Measurements from ENCODE around the gene MME.

The MME gene

GRCh38 chr3:155158346-155159037, 78.4 kb downstream of the MME start:
- DNase-seq (ENCODE audit: low read depth): no peak
- no peak for TF ChIP-seq CTCF (IDR thresholded peaks at IDR 0.05; ENCODE audit: low read depth, low read length, missing control alignments)
- no peak overlapping the region for H3K4me3 ChIP-seq (ENCODE audit: low read depth, low read length)

- no peak for TF ChIP-seq CTCF (IDR thresholded peaks at IDR 0.05; ENCODE audit: low read depth, low read length, missing control alignments)
- H3K4me3 ChIP-seq (ENCODE audit: low read depth, low read length): no peak overlapping the region
- DNase-seq (ENCODE audit: low read depth): no peak
These were observed 79.2 kb downstream of the MME start for GRCh38 chr3:155159301-155159700.

DNA sequence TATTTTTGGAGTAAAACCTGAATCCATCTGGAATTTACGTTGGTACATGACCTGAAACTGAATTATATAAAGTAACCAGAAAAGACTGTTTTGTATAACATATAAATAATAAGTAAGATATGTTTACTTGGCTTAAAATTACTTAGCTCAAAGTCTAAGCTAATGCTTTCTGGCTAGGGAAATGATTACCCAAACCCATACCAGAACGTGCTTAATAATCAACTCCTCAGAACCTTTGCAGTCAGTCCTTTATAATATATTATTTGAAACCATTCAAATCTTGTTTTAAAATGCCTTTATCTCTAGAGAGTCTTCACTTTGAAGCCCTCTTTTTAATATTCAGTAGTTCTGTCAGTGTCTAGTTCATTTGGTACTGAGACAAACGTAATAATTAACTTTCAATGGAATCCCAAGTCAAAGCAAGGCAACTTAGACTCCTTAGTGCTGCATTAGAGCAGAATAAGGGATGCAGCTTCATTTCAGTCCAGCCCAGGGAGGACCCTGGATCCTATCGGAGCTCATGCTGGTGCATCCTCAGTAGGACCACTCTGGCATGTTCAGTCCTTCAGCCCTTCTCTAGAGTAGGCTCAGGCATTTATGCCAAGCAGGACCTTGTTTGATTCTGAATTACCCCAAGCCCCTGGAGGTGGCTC, 81.6 kb downstream of the MME start:
- no peak for DNase-seq (ENCODE audit: low read depth)
- no peak for TF ChIP-seq CTCF (IDR thresholded peaks at IDR 0.05; ENCODE audit: low read depth, low read length, missing control alignments)
- no peak overlapping the region for H3K4me3 ChIP-seq (ENCODE audit: low read depth, low read length)

- no peak overlapping the region for H3K4me3 ChIP-seq (ENCODE audit: low read depth, low read length)
- TF ChIP-seq CTCF (IDR thresholded peaks at IDR 0.05; ENCODE audit: low read depth, low read length, missing control alignments): no peak
- DNase-seq (ENCODE audit: low read depth): no peak
These were observed 84.2 kb downstream of the MME start for GRCh38 chr3:155164306-155164705.

GRCh38 chr3:155166441-155166840, 86.3 kb downstream of the MME start:
- no peak for TF ChIP-seq CTCF (IDR thresholded peaks at IDR 0.05; ENCODE audit: low read depth, low read length, missing control alignments)
- no peak for DNase-seq (ENCODE audit: low read depth)
- H3K4me3 ChIP-seq (ENCODE audit: low read depth, low read length): no peak overlapping the region

- TF ChIP-seq CTCF (IDR thresholded peaks at IDR 0.05; ENCODE audit: low read depth, low read length, missing control alignments): no peak
- H3K4me3 ChIP-seq (ENCODE audit: low read depth, low read length): no peak overlapping the region
- DNase-seq (ENCODE audit: low read depth): no peak
These were observed 89.1 kb downstream of the MME start for GRCh38 chr3:155169197-155169596.

DNA sequence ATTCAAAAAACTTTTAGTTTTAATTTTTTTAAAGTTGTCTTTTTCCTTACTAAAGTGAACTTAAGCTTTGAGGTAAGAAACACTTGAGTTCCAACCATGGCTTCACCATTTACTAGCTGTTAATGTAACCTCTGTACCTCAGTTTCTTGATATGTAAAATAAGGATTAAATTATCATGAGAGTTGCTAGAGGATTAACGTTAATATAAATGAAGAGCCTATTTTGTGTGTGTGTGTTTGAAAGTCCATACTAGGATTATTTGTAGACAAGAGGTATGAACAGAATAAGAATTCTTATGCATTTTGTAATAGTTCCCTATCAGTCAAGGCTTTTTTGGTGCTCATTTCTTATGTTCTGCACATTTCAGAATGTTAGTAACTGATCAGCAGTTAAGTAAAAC, 93.7 kb downstream of the MME start:
- DNase-seq (ENCODE audit: low read depth): no peak
- TF ChIP-seq CTCF (IDR thresholded peaks at IDR 0.05; ENCODE audit: low read depth, low read length, missing control alignments): no peak
- no peak overlapping the region for H3K4me3 ChIP-seq (ENCODE audit: low read depth, low read length)

Measured in GM12864 (cell line).